ENCODE data around the gene ZNF384.

ZNF384 gene

DNA sequence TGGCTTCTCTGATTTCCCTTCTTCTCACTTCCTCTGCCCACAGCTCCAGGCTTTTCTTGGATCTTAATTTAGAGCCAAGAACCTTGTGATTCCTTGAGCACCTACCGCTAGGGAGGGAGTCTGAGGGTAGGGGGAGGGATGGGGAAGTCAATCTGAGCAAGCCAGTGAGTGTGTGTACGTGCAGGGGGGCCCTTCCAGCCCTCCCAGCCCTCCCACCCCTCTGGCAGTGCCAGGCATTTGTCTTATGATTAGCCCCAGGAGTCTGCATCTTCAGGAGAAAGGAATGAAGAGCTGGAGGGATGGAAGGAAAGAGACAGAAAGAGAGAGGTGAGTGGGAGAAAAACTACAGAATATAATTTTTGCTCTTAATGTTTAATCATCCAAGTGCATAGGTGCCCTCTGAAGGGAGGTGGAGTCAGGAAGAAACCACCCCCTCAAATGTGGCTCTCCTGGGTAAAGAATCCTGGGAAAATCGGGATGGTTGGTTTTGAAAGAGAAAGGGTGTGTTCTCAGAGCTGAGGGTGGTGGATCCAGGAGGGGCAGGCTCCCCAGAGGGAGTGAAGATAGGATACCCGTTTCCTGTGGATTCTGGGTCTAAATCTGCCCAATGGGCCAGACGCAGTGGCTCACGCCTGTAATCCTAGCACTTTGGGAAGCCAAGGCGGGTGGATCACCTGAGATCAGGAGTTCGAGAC is 9.3 kb upstream of the ZNF384 start:
- no peak for DNase-seq

DNA sequence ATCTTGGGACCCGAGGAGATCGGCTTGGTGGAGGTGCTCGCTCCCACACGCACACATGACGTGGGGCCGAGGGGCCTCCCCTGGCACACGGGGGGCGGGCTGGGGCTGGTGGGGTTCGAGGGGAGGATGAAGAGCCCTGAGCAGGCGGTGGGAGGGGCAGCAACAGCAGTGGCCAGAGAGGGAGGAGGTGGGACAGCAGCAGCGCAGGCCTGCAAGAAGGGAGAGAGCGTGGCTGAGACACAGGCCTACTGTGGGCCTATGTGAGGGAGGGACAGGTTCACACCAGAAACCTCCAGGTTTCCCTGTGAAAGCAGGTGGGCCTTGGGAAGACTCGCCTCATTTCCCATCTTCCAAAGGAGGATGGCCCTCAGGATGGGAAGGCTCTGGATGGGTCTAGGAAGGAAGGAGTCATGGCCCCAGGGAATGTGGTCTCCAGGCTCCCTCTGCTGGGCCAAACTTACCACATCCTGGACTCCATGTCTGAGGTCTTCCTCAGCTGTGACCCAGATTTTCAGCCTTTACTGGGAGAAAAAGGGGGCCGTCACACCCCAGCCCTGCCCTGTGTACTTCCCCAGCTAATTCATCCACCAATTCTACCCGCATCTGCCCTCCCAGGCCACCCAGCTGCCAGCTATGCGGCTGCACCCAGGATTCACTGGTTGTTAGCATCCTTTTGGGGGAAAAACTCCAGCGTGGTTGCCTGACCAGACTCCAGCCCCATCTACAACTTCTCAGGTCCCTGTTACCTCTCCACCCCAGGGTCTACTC is 8.6 kb upstream of the ZNF384 start:
- DNase-seq = peak; percentile 32

- no peak for DNase-seq
These were observed 7.8 kb upstream of the ZNF384 start for GRCh38 chr12:6696690-6697583.

GRCh38 chr12:6695313-6696045 is 6.3 kb upstream of the ZNF384 start:
- no peak for DNase-seq

DNA sequence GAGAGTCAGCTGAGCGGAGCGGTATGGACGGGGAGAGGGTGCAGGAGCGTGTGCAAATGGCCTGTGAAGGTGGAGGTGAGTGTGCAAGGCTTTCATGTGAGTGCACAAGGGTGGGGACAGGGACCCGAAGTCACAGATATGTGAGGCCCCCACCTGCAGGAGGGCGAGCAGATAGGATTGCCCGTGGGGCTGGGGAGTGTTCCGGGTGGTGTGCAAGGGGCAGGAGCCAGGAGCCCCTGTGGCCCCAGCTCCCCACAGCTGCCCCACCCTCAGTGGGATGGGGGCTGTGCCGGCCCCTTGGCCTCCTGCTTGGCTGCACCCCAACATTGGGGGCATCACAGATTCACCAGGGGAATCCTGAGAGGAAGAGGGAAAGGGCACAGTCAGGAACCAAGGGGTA is 5.5 kb upstream of the ZNF384 start:
- DNase-seq = no peak

GRCh38 chr12:6693832-6694355 is 4.7 kb upstream of the ZNF384 start:
- DNase-seq = no peak

DNA sequence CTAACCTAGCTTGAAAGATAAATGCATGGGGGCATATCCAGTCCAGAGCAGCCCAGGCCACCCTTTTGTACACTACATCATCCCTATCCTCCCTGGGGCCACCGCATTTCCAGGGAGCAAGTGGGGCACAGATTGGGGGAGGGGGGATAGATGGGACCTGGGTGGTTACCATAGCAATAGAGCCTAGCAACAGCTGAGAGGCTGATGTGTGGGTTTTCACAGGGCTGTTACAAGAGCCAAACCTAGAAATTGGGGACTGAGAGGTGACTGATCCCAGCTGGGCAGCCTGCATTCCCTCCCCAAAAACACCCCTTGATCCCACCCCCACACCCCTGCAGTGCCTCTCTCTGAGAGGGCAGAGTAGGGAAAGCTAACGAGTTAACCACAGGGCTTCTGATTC is 3.7 kb upstream of the ZNF384 start:
- DNase-seq = no peak

DNA sequence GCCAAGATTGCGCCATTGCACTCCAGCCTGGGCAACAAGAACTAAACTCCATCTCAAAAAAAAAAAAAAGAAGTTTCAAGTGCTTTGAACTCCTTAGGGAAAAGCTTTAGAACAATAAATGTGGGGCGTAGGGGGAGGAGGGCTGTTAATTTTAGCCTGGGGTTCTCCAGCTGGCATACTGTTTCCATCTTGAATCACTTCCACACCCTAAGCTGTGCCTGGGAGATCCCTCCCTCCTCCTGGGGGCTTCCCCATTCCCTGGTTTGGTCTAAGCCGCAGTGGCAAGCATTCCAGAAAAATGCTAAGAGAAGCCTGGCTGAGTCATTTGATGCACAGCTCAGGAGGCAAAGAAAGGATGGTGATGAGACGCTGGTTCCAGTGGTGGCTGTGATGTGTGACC is 2.3 kb upstream of the ZNF384 start:
- no peak for DNase-seq

DNA sequence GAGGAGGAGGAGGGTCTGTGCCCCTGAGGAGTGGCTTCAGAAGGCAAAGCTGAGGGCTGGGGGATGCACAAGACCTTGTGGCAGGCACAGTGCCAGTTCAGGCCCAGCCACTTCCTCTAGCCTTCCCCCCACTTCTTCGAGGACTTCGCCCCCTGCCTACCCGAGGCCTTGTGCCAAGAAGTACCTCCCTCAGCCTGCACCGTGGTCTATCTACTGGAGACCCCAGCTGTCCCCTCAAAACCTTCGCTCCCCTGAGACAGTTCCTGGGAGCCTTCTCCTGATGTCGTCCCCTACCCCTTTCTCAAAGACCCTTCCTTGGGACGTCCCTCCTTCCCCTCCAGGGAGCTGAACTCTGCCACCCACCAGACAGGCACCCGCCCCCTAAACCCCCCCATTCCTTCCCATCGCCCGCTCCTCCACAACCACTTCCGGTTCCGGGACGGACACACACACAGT is 604 bp downstream of the ZNF384 start:
- DNase-seq = peak; percentile 59

GRCh38 chr12:6685814-6686213 is 3.4 kb downstream of the ZNF384 start:
- no peak for DNase-seq

DNA sequence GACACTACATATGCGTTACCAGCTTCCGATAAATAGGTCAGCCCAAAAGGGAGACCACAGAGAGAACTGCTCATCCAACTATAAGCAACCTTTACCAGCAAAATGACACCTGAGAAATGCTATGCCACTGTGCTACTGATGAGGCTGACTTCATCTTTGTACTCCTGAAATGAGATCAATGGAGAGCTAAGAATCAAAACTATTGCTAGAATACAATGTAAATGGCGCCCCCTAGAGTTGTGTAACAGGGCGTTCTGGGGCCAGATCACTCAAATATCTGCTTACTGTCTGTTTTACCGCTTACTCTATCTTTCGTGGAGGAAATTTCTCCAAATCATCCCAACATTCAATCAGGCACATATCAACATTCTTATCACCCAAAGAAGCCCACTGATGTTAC is 4.6 kb downstream of the ZNF384 start:
- DNase-seq = peak; percentile 77

DNA sequence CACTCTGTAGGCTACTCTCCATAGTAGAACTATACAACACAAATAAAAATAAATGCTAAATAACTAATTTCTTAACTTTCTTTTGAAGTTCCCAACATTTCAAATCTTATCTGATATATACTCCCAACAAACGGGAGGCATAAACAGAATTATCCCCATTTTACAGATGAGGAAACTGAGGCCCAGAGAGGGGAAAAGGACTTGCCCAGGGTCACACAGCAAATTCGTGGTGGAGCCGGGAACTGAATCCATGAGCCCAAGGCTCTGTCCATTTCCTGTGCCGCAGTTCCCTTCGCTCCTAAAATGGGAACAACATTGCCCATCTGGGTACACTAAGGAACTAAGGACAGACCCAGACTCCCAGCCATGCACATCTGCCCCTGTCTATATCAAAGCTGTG is 12.2 kb downstream of the ZNF384 start:
- no peak for DNase-seq

DNA sequence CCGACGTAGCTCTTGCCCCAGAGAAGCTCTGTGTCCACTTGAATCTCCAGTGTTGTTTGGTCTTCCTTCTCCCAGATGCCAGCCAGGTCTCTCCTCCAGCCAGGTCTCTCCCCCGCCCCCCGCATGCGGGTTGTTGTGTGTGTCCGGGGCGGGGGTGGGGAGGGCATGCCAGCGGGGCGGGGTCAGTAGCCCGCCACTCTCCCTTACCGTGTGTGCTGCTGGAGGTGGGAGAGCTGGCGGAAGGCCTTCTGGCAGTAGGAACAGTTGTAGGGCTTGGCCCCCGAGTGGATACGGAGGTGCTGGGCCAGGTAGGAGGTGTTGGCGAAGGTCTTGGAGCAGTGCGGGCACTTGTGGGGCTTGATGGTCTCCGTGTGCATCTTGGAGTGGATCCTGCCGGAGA is 17.0 kb downstream of the ZNF384 start:
- DNase-seq = no peak

DNA sequence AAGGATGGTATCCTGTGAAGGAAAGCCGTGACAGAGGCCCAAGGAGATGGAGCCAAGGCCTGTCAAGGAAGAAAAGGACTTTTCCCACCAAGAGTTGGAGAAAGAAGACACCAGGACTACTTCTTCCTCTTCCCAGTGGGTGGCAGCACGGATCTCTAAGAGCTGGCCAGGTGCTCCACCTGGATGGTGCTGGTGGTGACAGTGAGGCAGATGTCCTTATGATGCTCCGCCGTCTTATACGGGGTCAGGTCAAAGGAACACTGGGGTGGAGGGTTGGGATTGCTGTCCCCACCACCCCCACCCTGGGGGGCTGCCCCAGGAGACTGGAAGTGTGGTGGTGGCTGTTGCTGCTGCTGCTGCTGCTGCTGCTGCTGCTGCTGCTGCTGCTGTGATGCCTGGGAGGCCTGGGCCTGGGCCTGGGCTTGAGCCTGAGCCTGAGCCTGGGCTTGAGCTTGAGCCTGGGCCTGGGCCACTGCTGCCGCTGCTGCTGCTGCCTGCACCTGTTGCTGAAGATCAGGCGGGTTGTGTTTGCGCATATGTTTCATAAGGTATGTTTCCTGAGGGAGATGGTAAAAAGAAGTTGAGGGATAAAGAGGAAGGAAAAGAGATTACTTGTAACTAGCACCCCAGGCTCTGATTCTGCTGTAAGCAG is 21.5 kb downstream of the ZNF384 start:
- no peak for DNase-seq

GRCh38 chr12:6666211-6666610 is 23.0 kb downstream of the ZNF384 start:
- no peak for DNase-seq

GRCh38 chr12:6664902-6665301 is 24.3 kb downstream of the ZNF384 start:
- DNase-seq = no peak

DNA sequence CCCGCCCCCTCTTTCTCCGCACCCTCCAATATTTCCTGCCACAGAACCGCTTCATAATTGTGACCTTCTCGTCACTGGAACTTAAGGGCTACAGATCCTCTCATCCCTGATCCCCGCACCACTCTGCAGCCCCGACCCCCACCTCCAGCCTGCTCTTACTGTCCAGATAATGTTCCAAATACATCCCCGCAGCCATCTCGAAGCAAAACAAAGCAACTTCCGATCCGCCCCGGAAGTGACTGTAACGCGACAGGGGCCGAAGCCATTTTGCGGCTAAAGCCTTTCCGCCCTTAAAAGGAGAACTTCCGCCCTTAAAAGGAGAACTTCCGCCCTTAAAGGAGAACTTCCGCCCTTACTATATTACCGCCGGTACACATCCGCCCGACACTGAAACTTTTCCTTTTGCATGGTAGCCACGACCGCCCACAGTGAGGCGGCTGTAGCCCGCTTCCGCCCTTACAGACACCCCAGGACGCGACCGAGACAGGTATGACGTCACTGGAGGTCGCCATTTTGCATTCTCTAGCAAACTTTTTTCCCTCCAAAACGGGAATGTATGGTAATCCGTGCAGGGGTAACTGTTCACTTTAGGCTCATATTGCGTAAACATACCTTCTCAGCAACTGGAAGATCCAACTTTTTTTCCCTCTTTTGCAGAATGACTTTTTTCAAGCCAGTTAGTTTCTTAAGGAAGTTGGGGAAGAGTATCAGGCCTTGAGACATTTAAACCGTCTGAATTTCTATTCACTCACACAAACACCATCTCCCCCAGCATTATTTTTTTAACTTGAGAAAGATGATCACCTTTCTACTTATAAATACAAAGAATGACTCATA is 26.1 kb downstream of the ZNF384 start, which contains the start of gene ING4:
Gene ING4 (minus strand): TSS at position 214 of the 837 bp plus-strand sequence. CDS start 18 bp downstream, at position 196.
- DNase-seq = peak; percentile 99

DNA sequence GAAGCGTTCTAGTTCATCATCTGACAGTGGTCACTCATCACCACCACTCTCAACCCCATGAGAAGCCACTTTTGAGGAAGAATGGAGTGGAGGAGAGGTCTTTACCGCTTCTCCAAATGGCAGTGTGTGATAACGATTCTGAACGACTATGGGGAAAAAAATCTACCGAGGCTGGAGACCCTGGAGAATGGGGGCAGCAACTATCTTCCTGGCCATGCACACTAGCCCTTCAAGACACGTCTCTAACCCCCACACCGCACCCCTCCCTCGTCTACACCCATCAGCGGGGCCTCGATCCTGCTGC is 26.6 kb downstream of the ZNF384 start:
- no peak for DNase-seq

- DNase-seq = no peak
These were observed 35.2 kb downstream of the ZNF384 start for GRCh38 chr12:6653987-6654386.

DNA sequence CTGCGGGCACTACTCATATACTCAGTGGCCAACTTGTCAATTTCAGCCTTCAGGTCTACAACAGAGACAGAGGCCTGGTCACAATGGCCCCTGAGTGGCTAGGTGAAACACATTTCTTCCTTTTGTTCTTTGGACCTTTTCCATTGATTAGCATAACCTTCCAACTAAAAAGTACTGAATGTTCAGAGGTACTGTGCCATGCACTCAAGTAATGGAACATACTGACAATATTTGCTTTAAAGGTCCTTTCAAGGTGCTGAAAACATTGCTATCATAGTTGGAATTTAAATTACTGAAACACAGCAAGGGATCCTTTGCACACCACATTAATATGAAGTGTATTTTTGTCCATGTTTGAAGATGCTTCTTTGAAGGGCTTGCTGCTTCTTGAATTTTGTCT is 35.8 kb downstream of the ZNF384 start:
- no peak for DNase-seq

- no peak for DNase-seq
These were observed 36.8 kb downstream of the ZNF384 start for GRCh38 chr12:6652391-6652790.

Measured in CD4-positive, alpha-beta T cell treated with Interleukin-17A for 1 hour (primary cell).